Mesendoderm (in vitro differentiated cells): ENCODE data around the gene PRAC2.

Experiments
- DNase-seq: peaks from one replicate; pipeline ENCODE4 v3.0.0; 2013
- H2AK5ac ChIP-seq: 2 replicates; pipeline ENCODE4 v1.6.1; 2013; ENCODE audit warnings: low read length, inconsistent platforms
- H2BK120ac ChIP-seq: 2 replicates; pipeline ENCODE4 v1.6.1; 2013; ENCODE audit warnings: low read depth, mild to moderate bottlenecking, low read length, moderate library complexity, mixed read lengths
- H2BK15ac ChIP-seq: replicated peaks from 2 replicates; pipeline ENCODE4 v1.6.1; 2013; ENCODE audit warnings: low read depth, mild to moderate bottlenecking, moderate library complexity
- H2BK5ac ChIP-seq: 2 replicates; pipeline ENCODE4 v1.6.1; 2013; ENCODE audit warnings: low read length, inconsistent platforms
- H3K18ac ChIP-seq: 2 replicates; pipeline ENCODE4 v1.6.1; 2013; ENCODE audit warnings: mild to moderate bottlenecking, low read length, mixed read lengths
- H3K23ac ChIP-seq: one replicate; pipeline ENCODE4 v1.6.1; 2013; ENCODE audit warnings: low read length
- H3K27ac ChIP-seq: 2 replicates; pipeline ENCODE4 v1.5.1; 2013; ENCODE audit warnings: low read depth, mild to moderate bottlenecking, inconsistent platforms, low read length, moderate library complexity
- H3K27me3 ChIP-seq: 2 replicates; pipeline ENCODE4 v1.6.1; 2013; ENCODE audit warnings: low read length, control low read depth, mild to moderate bottlenecking, inconsistent platforms; ENCODE audit not compliant: insufficient read depth, poor library complexity
- H3K36me3 ChIP-seq: 2 replicates; pipeline ENCODE4 v1.6.1; 2013; ENCODE audit warnings: low read length, inconsistent platforms; ENCODE audit not compliant: control insufficient read depth, insufficient read depth
- H3K4ac ChIP-seq: one replicate; pipeline ENCODE4 v1.6.1; 2013; ENCODE audit warnings: low read depth, mild to moderate bottlenecking, low read length, moderate library complexity
- H3K4me1 ChIP-seq: 2 replicates; pipeline ENCODE4 v1.6.1; 2013; ENCODE audit warnings: low read depth, low read length, inconsistent platforms; ENCODE audit not compliant: control insufficient read depth
- H3K4me2 ChIP-seq: 2 replicates; pipeline ENCODE4 v1.6.1; 2013; ENCODE audit warnings: low read length
- H3K4me3 ChIP-seq: 2 replicates; pipeline ENCODE4 v1.5.1; 2013; ENCODE audit warnings: mild to moderate bottlenecking, low read length
- H3K56ac ChIP-seq: one replicate; pipeline ENCODE4 v1.6.1; 2013; ENCODE audit warnings: low read length
- H3K79me1 ChIP-seq: 2 replicates; pipeline ENCODE4 v1.6.1; 2013; ENCODE audit warnings: low read length, inconsistent platforms
- H3K79me2 ChIP-seq: 2 replicates; pipeline ENCODE4 v1.6.1; 2013; ENCODE audit warnings: mild to moderate bottlenecking, low read length; ENCODE audit not compliant: control insufficient read depth, insufficient read depth
- H3K9ac ChIP-seq: 2 replicates; pipeline ENCODE4 v1.6.1; 2013; ENCODE audit warnings: low read length, inconsistent platforms
- H4K5ac ChIP-seq: one replicate; pipeline ENCODE4 v1.6.1; 2013; ENCODE audit warnings: low read length
- H4K8ac ChIP-seq: one replicate; pipeline ENCODE4 v1.6.1; 2013; ENCODE audit warnings: low read depth, mild to moderate bottlenecking, control low read depth, low read length, moderate library complexity
- WGBS: extraction: QIAGEN DNeasy Blood & Tissue Kit; methylation state at CpG from one replicate; pipeline ENCODE4 v1.1.7; 2013; ENCODE audit warnings: low lambda C conversion rate, missing lambda C conversion rate; ENCODE audit not compliant: insufficient coverage; ENCODE audit errors: extremely low coverage; 5-methylcytosine and 5-hydroxymethylcytosine counted together

Gene PRAC2

DNA sequence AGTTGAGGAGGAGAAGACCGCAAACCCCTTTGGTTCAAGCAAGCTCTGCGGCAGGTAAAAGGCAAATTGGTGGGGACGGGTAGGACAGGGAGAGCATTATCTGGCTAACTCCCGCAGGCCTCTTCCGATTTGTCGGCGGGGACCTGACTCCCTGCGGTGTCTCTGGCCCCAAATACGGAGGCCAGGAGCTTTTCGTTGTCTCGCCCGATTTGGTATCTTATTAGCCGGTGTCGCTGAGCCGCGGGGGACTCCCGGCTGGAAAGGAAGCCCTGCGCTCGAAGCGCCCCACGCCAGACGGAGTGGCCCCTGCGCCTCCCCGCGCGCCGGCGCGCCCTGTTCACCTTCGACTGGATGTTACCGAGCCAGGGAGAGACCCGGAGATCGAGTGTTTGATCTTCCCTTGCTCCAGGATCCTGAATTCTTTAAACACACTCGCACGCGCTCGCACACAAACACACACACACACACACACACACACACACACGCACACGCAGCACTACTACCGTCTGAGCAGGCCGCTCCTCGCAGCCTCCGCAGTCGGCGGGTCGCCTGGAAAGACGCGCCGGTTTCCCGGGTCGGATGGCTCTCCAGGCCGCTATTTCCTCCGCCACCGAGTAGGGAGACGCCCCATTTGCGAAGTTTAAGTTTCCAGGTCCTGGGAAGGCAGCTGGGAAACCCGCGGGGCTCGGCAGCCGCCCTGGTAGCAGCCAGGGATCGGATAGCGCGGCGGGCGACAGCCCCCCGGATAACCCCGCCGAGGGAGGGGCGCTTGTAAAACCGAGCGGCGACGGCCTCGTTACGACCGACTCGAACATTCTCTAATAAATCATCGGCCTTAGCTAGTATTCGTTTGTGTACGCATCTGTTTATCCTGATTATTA lies 4.0 kb upstream of the PRAC2 start:
- DNase-seq: peak; percentile 84
- no peak overlapping the region for H3K23ac ChIP-seq
- H2AK5ac ChIP-seq: no peak overlapping the region
- peak overlapping the region; percentile 83 for H3K9ac ChIP-seq
- H3K79me2 ChIP-seq: no peaks in the 10 kb centered on the region
- H3K4ac ChIP-seq: peak overlapping the region; percentile 38
- peak overlapping the region; percentile 89 for H3K56ac ChIP-seq
- peaks cover 2% of the 10 kb centered on the region for H3K4me1 ChIP-seq
- H3K18ac ChIP-seq: peak overlapping the region; percentile 19
- H4K8ac ChIP-seq: no peak overlapping the region
- no peaks in the 10 kb centered on the region for H3K36me3 ChIP-seq
- H4K5ac ChIP-seq: no peak overlapping the region
- H2BK5ac ChIP-seq: peak overlapping the region; percentile 74
- no peak overlapping the region for H2BK15ac ChIP-seq
- H3K27me3 ChIP-seq: no peaks in the 10 kb centered on the region
- peak overlapping the region; percentile 97 for H3K27ac ChIP-seq
- peak overlapping the region; percentile 29 for H3K4me2 ChIP-seq
- no peaks in the 10 kb centered on the region for H3K79me1 ChIP-seq
- no peak overlapping the region for H2BK120ac ChIP-seq
- WGBS: no CpG with 5 or more reads among the region's 80 CpGs
- peak overlapping the region; percentile 15 for H3K4me3 ChIP-seq

DNA sequence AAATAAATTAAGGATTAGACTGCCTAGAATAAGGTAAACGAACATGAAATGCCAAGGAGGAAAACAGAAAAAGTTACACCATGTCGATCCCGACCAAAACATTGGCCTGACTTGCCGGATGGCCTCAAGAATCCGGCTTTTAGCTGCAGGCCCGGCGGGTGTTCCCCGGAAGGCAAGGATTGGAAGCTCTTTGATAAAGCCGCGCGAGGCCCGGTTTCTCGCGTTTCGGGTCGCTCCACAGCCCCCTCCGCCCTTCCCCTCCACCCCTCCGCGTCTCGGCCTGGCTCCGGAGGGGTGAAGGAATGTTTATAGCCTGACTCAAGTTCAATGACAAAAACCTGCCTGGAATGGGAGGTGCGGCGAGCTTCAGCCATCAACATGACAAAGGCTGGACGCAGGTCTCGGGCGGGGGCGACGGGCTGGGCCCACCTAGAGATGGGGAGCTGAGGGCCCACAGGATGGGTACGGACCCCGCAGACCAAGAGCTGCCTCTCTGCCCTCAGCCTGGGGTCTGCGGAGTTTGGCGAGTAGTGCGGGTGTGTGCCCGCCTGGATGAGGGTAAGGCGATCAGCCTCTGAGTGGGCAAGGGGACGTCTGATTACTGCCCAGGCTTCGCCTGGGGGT lies 3.2 kb upstream of the PRAC2 start:
- Histone ChIP-seq H3K56ac (peak overlapping the region; percentile 89), H3K23ac (peak overlapping the region; percentile 72), H3K9ac (peak overlapping the region; percentile 83), H2BK15ac (no peak overlapping the region), H4K8ac (no peak overlapping the region), H3K4me1 (peaks cover 2% of the 10 kb centered on the region), H2BK5ac (peak overlapping the region; percentile 31), H3K36me3 (no peaks in the 10 kb centered on the region), H2AK5ac (peak overlapping the region; percentile 47), H4K5ac (no peak overlapping the region), H2BK120ac (no peak overlapping the region), H3K4me2 (peak overlapping the region; percentile 29), H3K79me1 (no peaks in the 10 kb centered on the region), H3K4ac (peak overlapping the region; percentile 38), H3K18ac (peak overlapping the region; percentile 29), H3K27ac (peak overlapping the region; percentile 97), H3K79me2 (no peaks in the 10 kb centered on the region), H3K27me3 (peaks cover under 1% of the 10 kb centered on the region), H3K4me3 (no peak overlapping the region)
- peak; percentile 96 for DNase-seq
- WGBS: no CpG with 5 or more reads among the region's 37 CpGs

DNA sequence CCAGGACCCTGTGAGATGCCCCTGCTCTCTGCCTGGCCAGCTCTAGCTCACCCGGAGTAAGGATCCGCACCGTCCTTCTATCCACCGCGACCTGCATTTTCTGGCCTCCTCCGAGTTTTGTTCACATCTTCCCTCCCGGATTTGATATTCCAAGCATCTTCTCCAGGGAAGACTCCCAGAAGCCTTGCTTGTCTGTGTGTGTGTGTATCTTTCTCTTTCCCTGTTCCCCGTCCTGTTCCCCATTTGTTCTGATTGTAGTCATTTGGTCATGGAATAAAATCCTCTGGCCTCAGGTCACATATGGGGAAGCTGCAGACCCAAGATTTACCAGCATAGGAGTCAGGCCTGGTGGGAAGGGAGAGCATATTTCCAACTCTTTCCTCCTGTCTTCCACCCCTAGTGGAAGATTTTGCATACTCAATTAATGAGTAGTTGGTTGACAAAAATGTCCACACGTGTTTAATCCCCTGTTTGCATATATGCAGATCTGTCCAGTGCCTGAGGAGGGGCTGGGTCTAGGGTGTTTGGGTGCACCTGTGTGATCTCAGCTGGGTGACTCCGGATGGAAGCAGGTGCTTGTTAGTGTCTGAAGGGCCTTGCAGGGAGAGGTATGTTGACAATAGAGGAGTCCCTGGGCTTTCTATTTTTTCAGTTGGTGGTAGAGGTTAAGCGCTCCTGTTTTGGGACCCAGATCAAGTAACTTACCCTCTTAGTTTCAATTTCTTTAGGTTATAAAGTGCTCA lies 2.5 kb upstream of the PRAC2 start:
- peaks cover 6% of the 10 kb centered on the region for H3K27me3 ChIP-seq

DNA sequence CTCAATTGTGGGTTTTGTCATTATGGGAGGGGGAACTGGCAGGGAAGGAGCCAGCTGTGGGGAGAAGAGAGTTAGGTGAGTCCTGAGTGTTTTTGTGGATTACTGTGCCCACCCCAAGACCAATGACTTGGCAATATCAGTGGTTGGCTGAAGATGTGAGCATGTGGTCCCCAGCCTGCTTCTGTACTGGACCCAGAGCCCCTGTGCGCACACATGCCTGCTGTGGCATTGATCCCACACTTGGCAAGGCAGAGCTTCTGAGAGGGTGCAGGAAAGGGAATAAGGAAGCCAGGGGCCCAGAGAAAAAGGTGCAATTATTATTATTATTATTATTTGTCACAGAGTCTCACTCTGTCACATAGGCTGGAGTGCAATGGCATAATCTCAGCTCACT lies 2.0 kb upstream of the PRAC2 start:
- Histone ChIP-seq H3K18ac (no peak overlapping the region), H4K5ac (no peak overlapping the region), H3K27ac (no peak overlapping the region), H4K8ac (no peak overlapping the region), H2BK120ac (no peak overlapping the region), H3K79me1 (no peaks in the 10 kb centered on the region), H2AK5ac (no peak overlapping the region), H3K23ac (peak overlapping the region; percentile 1), H2BK15ac (no peak overlapping the region), H3K4me3 (no peak overlapping the region), H2BK5ac (no peak overlapping the region), H3K4me1 (peaks cover 2% of the 10 kb centered on the region), H3K79me2 (no peaks in the 10 kb centered on the region), H3K4me2 (no peak overlapping the region), H3K4ac (no peak overlapping the region), H3K56ac (no peak overlapping the region), H3K27me3 (peaks cover 12% of the 10 kb centered on the region), H3K9ac (no peak overlapping the region), H3K36me3 (no peaks in the 10 kb centered on the region)
- no CpG with 5 or more reads among the region's 1 CpG for WGBS
- no peak for DNase-seq

More for the DNA sequence above, 2.5 kb upstream of the PRAC2 start:
- no peaks in the 10 kb centered on the region for H3K79me2 ChIP-seq
- H2BK15ac ChIP-seq: no peak overlapping the region
- no peak overlapping the region for H2BK120ac ChIP-seq
- DNase-seq: no peak
- H3K27ac ChIP-seq: peak overlapping the region; percentile 81
- no peaks in the 10 kb centered on the region for H3K79me1 ChIP-seq
- H3K4me3 ChIP-seq: no peak overlapping the region
- H3K9ac ChIP-seq: peak overlapping the region; percentile 83
- WGBS: no CpG with 5 or more reads among the region's 11 CpGs
- H3K56ac ChIP-seq: peak overlapping the region; percentile 89
- no peak overlapping the region for H4K8ac ChIP-seq
- peak overlapping the region; percentile 29 for H3K4me2 ChIP-seq
- no peaks in the 10 kb centered on the region for H3K36me3 ChIP-seq
- peak overlapping the region; percentile 29 for H3K18ac ChIP-seq
- H3K23ac ChIP-seq: peak overlapping the region; percentile 72
- peak overlapping the region; percentile 38 for H3K4ac ChIP-seq
- peaks cover 2% of the 10 kb centered on the region for H3K4me1 ChIP-seq
- no peak overlapping the region for H4K5ac ChIP-seq
- H2BK5ac ChIP-seq: no peak overlapping the region
- H2AK5ac ChIP-seq: peak overlapping the region; percentile 47

DNA sequence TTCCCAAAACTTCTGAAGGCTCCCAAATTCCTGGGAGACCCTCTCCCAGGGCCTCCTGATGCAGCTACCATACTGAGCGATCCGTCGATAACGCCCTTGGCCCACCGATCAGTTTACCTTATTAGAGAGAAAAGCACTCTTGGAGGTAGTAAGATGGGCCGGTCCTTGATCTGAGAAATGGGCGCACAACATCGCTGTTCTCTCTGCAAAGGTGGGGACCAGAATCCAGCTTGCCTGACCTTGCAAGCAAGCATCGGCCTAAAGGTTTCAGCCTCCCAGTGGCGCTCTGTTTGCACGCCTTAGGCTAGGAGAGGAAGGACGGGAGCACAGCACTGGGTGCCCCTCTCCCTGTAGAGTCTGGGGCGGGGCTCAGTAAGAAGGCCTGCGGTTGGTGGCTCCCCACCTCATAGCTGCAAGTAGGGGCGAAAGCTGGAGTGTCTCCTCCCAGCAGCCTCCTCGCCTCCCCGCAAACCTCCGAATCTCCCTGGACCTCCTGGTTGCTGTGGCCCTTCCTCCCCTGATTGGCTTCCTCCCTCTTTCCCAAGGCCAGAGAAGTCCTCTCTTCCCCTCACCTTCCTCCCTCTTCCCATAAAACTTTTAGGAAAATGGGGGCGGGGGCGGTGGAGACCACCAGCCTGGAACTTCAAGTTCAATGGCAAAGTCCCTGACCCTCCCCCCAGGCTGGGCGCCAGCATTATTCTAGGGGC lies 631 bp upstream of the PRAC2 start, which contains the start of gene PRAC1:
PRAC1 (minus strand) TSS at position 318 of the 707 bp plus-strand sequence; CDS start at position 192, 126 bp downstream.
- DNase-seq: peak; percentile 67
- peak within 1 kb of the TSS; percentile 68 for H3K9ac ChIP-seq
- H3K27me3 ChIP-seq: peaks cover 25% of the 10 kb centered on the region
- H3K36me3 ChIP-seq: no peaks in the 10 kb centered on the region
- no CpG with 5 or more reads among the region's 21 CpGs for WGBS
- peak within 1 kb of the TSS; percentile 32 for H2BK120ac ChIP-seq
- H3K4ac ChIP-seq: peak within 1 kb of the TSS; percentile 73
- no peak within 1 kb of the TSS for H2AK5ac ChIP-seq
- peak within 1 kb of the TSS; percentile 46 for H3K18ac ChIP-seq
- H3K56ac ChIP-seq: peak within 1 kb of the TSS; percentile 88
- no peak within 1 kb of the TSS for H4K5ac ChIP-seq
- peaks cover 2% of the 10 kb centered on the region for H3K4me1 ChIP-seq
- peak within 1 kb of the TSS; percentile 19 for H3K4me3 ChIP-seq
- no peaks in the 10 kb centered on the region for H3K79me1 ChIP-seq
- peak within 1 kb of the TSS; percentile 86 for H3K4me2 ChIP-seq
- peak within 1 kb of the TSS; percentile 44 for H2BK5ac ChIP-seq
- peak within 1 kb of the TSS; percentile 84 for H3K27ac ChIP-seq
- no peaks in the 10 kb centered on the region for H3K79me2 ChIP-seq
- H2BK15ac ChIP-seq: no peak within 1 kb of the TSS
- peak within 1 kb of the TSS; percentile 91 for H4K8ac ChIP-seq
- H3K23ac ChIP-seq: peak within 1 kb of the TSS; percentile 92
